Prostate gland (tissue), 2 donors: Measurements from ENCODE around the gene KLHL24. TPM values are rescaled to one million over a fixed set of nuclear protein-coding genes. Genes with fewer than 3 reads are reported as not detected.

ENCODE experiments used
- DNase-seq: peaks from one replicate; pipeline ENCODE4 v3.0.0-alpha.2; 2019; ENCODE audit warnings: low spot score
- H3K27ac ChIP-seq, 2 donors: fragments of 200-600 bp; sonication (generic); 2 replicates each; pipeline ENCODE4 v1.5.1; 2017 to 2019
- H3K27me3 ChIP-seq: fragments of 200-600 bp; sonication (generic); replicated peaks from 2 replicates; pipeline ENCODE4 v1.5.1; 2019; ENCODE audit not compliant: insufficient read depth
- H3K36me3 ChIP-seq, 2 donors: fragments of 200-600 bp; sonication (generic); 1 replicate in 1 of 2; 2 replicates in 1 of 2; pipeline versions ENCODE4 v1.5.1 to v1.8.1; 2017 to 2019
- H3K4me1 ChIP-seq: fragments of 200-600 bp; sonication (generic); replicated peaks from 2 replicates; pipeline ENCODE4 v1.5.1; 2019
- H3K4me3 ChIP-seq, 2 donors: fragments of 200-600 bp; sonication (generic); 2 replicates each; pipeline ENCODE4 v1.5.1; 2017 to 2019
- H3K9me3 ChIP-seq: fragments of 200-600 bp; sonication (generic); 2 replicates; pipeline ENCODE4 v1.5.1; 2017
- POLR2A ChIP-seq: fragments of 450-650 bp; IDR thresholded peaks from one replicate; pipeline ENCODE4 v1.6.1; 2016; ENCODE audit warnings: antibody characterized with exemption, mild to moderate bottlenecking
- POLR2AphosphoS5 ChIP-seq: sonication (generic); formaldehyde crosslinking; IDR thresholded peaks from one replicate; pipeline ENCODE4 v1.6.1; 2017; ENCODE audit warnings: antibody characterized with exemption
- WGBS: methylation state at CpG from one replicate; pipeline ENCODE4 v1.1.5; 2018; 5-methylcytosine and 5-hydroxymethylcytosine counted together
- intact Hi-C: fragments of 100-400 bp; cut with DNase I; formaldehyde crosslinking; loops from one replicate; pipeline ENCODE4 v1.14.2; 2022
- total RNA-seq, 2 donors: library from RNA; depleted of rRNA; stranded (reverse); fragments of >200 nt; gene quantifications; one replicate each; pipeline ENCODE4 v1.1.0, GENCODE V29; 2016
- TF ChIP-seq, protein P1 (sequence below), 4 experiments: fragments of 200-600 bp in 2 of 4; fragments of 450-650 bp in 2 of 4; sonication (generic) in 2 of 4; IDR thresholded peaks; 1 replicate in 3 of 4; 2 replicates in 1 of 4; pipeline ENCODE4 v1.5.1; 2016 to 2019; ENCODE audit warnings: antibody characterized with exemption in 4 of 4, mild to moderate bottlenecking in 2 of 4, moderate library complexity in 2 of 4

KLHL24 gene
- 10 to 100 TPM; 69.5 to 79.2 TPM for total RNA-seq

GRCh38 chr3:183635431-183636220, at the start of gene KLHL24:
Gene KLHL24, plus strand, starts transcription at chr3:183635623. Its CDS starts 14,734 bp downstream, at chr3:183650357.
- peaks cover 3% of the 10 kb centered on the region for H3K4me1 ChIP-seq
- TF ChIP-seq, protein P1, sequence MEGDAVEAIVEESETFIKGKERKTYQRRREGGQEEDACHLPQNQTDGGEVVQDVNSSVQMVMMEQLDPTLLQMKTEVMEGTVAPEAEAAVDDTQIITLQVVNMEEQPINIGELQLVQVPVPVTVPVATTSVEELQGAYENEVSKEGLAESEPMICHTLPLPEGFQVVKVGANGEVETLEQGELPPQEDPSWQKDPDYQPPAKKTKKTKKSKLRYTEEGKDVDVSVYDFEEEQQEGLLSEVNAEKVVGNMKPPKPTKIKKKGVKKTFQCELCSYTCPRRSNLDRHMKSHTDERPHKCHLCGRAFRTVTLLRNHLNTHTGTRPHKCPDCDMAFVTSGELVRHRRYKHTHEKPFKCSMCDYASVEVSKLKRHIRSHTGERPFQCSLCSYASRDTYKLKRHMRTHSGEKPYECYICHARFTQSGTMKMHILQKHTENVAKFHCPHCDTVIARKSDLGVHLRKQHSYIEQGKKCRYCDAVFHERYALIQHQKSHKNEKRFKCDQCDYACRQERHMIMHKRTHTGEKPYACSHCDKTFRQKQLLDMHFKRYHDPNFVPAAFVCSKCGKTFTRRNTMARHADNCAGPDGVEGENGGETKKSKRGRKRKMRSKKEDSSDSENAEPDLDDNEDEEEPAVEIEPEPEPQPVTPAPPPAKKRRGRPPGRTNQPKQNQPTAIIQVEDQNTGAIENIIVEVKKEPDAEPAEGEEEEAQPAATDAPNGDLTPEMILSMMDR (IDR thresholded peaks at IDR 0.05), result peak in 2 of 4 experiments; percentile 16 to 19
- TF ChIP-seq POLR2AphosphoS5 (peak; percentile 99), POLR2A (peak; percentile 100)
- no peaks in the 10 kb centered on the region for H3K9me3 ChIP-seq
- H3K27ac ChIP-seq, result peak within 1 kb of the TSS; percentile 98 to 100
- no peaks in the 10 kb centered on the region for H3K36me3 ChIP-seq
- WGBS, result under 1% methylated on average over 49 of the region's 76 CpGs
- peak within 1 kb of the TSS; percentile 91 to 95 for H3K4me3 ChIP-seq
- no peaks in the 10 kb centered on the region for H3K27me3 ChIP-seq
- DNase-seq, result peak; percentile 95
- intact Hi-C loops, result loop anchor here (5.0 to 10.0 kb wide), 3 partner anchors 62 to 161 kb away; partner anchors contain the start of gene YEATS2

- intact Hi-C loops, result no loop called here
- WGBS, result 71% methylated on average over 5 of the region's 5 CpGs
- no peak overlapping the region for H3K4me3 ChIP-seq
- TF ChIP-seq, protein P1 (IDR thresholded peaks at IDR 0.05), result no peak
- no peak for TF ChIP-seq POLR2AphosphoS5
- no peak for TF ChIP-seq POLR2A
- no peak overlapping the region for H3K27ac ChIP-seq
- H3K4me1 ChIP-seq, result no peaks in the 10 kb centered on the region
- no peaks in the 10 kb centered on the region for H3K9me3 ChIP-seq
- H3K36me3 ChIP-seq, result no peaks in the 10 kb centered on the region
- no peaks in the 10 kb centered on the region for H3K27me3 ChIP-seq
- DNase-seq, result no peak
Measured at GRCh38 chr3:183586477-183586876, 48.9 kb upstream of the KLHL24 start.

GRCh38 chr3:183587336-183587735, 48.1 kb upstream of the KLHL24 start:
- H3K4me1 ChIP-seq, result no peaks in the 10 kb centered on the region
- WGBS, result 83% methylated on average over 2 of the region's 2 CpGs
- no peak for TF ChIP-seq POLR2AphosphoS5
- TF ChIP-seq, protein P1 (IDR thresholded peaks at IDR 0.05), result no peak
- no peak for TF ChIP-seq POLR2A
- DNase-seq, result no peak
- no peaks in the 10 kb centered on the region for H3K27me3 ChIP-seq
- H3K4me3 ChIP-seq, result no peak overlapping the region
- intact Hi-C loops, result no loop called here
- no peaks in the 10 kb centered on the region for H3K36me3 ChIP-seq
- no peaks in the 10 kb centered on the region for H3K9me3 ChIP-seq
- H3K27ac ChIP-seq, result no peak overlapping the region

DNA sequence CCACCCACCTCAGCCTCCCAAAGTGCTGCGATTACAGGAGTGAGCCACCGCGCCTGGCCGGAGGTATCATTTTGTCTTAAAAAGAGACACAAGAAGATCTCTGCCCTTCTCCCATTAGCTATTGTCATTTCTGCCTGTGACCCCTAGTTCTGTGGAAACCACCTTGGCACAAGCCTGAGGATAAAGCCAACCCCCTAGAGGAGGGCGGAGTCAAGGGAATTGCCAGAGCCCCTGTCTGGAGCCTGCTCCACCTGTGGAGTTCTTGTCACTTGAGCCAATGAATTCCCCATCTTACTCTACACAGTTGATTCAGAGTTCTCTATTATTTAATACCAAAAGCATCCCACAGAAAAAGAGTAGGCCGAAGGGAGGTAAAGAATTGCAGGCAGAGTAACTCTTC, 45.0 kb upstream of the KLHL24 start:
- DNase-seq, result no peak
- Histone ChIP-seq H3K4me1 (no peaks in the 10 kb centered on the region), H3K27me3 (no peaks in the 10 kb centered on the region), H3K36me3 (no peaks in the 10 kb centered on the region), H3K27ac (no peak overlapping the region), H3K9me3 (no peaks in the 10 kb centered on the region), H3K4me3 (no peak overlapping the region)
- intact Hi-C loops, result no loop called here
- 99% methylated on average over 6 of the region's 6 CpGs for WGBS
- TF ChIP-seq POLR2AphosphoS5 (no peak), POLR2A (no peak)
- TF ChIP-seq, protein P1 (IDR thresholded peaks at IDR 0.05), result no peak
